ENCODE measurements around the gene PEX10.

Gene PEX10

DNA sequence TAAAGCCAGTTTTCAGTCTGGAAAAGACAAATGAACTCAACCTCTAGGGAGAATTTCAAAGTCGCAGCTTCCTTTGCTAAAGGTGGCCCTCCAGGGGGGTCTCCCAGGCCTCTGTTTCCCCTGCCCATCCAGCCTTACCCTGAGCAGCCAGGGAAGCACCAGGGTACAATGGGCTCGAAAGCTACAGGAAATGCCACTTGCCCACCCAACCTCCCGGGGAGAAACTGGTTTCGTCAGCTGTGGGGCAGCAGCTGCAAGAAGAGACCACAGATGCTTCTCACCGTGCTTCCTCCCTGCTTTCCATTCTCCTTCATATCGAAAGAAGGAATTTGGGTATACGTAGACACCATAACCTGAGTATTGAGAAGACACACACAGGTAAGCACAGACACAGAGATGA lies 22.7 kb downstream of the PEX10 start:
- DNase-seq (ENCODE audit: low read depth in 3 of 3, low spot score in 1 of 3), result no peak

DNA sequence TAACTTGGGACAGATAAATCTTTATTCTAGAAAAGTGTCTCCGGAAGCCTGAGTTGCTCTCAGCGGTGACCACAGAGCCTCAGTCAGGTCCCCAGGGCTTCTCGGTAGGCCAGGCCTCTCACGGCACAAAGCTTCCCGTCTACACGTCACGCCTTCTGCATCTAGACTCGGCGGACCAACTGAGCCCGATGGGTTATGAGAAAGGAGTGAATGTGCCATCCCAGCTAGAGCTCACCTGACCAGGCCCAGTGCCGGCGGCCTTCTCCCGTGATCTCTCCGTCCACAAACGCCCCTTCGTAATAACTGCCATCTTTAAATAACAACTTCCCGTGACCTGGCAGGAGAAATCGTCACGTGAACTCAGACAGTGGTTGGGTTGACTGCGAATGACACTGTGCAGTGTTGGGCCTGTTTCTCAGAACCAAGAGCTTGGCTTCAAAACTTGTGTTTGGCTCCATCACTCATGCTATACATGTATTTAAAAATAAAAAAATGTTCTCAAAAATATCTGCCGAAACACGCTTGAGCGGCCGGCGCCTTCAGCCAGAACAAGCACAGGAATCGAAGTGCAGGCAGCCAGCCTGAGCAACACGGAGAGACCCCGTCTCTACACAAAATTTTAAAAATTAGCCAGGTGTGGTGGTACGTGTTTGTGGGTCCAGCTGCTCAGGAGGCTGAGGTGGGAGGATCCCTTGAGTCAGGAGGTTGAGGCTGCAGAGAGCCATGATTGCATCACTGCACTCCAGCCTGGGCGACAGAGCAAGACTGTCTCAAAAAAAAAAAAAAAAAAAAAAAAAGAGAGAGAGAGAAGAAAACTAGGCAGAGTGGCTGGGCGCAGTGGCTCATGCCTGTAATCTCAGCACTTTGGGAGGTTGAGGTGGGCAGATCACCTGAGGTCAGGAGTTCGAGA lies 24.1 kb downstream of the PEX10 start:
- DNase-seq (ENCODE audit: low read depth in 3 of 3, low spot score in 1 of 3), result no peak

DNA sequence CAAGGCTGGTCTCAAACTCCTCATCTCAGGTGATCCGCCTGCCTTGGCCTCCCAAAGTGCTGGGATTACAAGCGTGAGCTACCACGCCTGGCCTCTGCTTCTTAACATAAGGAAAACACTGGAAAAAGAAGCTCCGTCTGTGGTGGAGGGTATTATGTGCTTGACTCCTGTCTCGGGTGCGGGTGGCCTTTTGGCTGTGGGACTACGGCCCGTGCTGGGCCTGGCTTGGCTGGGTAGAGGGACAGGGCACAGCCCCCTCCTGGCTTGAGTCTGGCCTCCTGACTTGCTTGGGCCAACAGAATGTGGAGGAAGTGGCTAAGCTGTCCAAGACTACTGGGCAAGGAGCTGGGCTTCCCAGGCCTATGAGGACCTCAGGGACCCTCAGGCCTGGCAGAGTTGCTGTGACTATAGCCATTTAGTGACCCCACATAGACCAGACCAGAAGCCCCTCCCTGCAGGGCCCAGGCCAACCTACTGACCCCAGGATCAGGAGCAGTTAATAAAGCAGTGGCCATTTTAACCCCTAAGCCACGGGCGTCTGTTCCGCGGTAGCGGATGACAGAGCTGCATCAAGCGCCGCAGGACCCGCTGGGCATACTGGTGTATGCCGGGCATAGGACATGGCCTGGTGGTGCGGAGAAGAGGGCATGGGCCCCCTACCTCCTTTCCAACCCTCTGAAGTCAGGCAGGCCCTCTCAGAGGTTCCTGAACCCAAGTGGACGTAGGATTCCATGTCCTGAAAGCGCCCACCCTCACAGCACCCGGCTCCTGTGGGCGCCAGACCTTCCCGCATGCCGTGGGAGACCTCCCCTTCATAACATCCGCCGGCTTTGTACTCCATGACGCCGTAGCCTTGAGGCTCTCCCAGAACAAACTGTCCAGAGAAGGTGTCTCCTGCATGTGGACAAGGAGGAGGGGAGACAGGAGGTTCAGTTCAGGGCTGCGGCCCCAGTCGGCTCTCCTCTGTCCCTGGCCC lies 25.4 kb downstream of the PEX10 start:
- DNase-seq (ENCODE audit: low read depth in 3 of 3, low spot score in 1 of 3), result no peak

DNA sequence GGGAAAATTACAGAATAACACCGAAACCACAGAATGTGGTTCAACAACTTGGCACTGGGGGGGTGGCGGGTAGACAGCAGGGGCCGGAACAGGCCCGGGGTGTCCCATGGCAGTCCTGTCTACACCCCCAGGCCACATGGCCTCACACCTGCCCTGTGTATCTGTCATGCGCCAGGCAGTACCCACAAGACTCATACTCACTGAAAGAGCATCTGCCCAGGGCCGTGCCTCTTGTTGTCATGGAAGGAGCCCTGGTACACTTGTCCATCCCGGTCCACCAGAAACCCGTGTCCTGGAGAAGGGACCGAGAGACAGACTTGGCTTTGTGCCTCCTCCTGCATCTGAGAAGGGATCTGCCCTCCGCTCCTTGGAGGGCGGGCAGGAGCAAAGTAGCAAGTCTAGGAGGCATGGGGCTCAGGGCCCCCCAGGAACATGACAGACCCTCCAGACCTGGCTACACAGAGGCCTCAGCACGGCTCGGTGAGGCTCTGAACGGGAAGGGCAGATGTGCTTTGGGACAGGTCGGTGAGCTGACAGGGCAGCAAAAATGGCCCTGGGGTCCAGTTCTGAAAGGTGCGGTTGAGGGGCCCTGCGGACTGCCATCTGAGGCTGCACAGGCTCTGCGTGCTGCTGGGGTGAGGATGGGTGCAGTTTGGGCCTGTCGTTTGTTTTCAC lies 26.6 kb downstream of the PEX10 start:
- DNase-seq (ENCODE audit: low read depth in 3 of 3, low spot score in 1 of 3), result no peak

DNA sequence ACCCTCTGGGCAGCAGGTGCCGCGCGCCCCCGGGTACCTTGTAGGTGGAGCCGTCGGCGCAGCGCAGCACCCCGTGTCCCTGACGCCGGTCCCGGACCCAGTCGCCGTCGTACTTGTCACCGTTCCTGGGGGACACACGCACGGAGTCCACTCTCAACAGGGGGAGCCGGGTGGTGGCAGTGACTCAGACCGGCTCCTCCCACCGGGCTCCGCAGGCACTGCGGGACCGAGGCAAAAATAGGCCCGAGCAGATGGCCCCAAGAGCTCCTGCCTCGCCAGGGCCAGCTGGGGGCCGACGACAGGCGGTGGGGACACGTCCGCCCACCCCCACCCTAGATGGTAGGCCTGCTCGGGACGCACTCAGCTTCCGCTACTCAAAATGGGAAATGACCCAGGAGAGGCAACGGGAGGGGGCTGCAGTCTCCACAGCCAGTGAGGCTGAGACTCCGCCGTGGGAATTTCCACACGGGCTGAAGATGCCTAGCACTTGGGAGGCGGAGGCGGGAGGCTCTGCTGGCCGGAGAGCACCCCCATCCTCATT lies 27.4 kb downstream of the PEX10 start:
- DNase-seq (ENCODE audit: low read depth in 3 of 3, low spot score in 1 of 3), result no peak

DNA sequence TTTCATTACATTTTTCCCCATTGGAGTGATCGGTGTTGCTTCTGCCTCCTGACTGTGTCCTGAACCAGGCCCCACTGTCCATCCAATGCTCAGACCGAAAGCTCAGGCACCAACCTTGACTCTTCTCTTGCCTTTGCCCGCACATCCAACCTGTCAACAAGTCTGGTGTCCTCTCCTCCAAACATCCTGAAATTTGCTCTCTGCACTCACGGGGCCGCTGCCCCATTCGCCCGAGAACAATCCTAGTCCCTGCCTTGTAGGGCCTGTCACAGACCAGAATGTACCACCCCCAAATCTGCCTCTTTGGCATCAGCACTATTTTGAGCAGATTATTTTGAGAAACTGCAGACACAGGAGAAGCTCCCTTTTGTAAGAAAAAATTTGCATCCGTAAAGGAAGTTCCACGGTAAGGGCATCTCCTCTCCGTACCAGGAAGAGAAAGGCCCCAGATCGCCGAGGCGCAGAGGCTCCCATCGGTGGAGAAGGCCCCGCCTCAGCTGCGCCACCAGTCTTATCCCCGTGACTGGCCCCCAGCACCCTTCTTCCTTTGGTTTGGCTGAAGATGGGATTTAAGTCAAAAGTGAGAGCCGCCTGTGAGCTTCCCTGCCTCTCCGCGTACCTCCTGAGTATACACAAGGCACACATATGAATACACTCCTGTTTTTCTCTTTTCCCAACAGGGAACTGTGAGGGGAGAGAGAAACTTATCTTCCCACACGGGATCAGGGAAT lies 28.1 kb downstream of the PEX10 start:
- DNase-seq (ENCODE audit: low read depth in 3 of 3, low spot score in 1 of 3), result no peak

DNA sequence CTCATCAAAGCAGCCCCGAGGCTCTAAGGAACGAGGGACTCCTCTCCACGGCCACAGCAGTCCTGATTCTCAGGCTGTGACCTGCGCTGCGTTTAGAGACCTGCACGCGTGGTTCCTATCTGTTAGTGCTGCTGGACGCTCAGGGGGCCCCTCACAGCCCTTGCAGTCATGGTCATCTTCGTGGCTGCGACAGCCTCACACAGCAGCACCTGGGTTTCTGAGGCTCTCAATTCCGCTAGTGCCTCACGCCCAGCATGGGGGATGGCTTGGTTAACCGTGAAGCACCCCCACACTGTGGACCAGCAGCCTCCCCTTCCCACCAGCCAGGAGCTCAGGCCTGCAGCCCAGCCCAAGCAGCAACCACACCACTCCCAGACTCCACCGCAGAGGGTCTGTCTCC lies 28.8 kb downstream of the PEX10 start:
- no peak for DNase-seq (ENCODE audit: low read depth in 3 of 3, low spot score in 1 of 3)

DNA sequence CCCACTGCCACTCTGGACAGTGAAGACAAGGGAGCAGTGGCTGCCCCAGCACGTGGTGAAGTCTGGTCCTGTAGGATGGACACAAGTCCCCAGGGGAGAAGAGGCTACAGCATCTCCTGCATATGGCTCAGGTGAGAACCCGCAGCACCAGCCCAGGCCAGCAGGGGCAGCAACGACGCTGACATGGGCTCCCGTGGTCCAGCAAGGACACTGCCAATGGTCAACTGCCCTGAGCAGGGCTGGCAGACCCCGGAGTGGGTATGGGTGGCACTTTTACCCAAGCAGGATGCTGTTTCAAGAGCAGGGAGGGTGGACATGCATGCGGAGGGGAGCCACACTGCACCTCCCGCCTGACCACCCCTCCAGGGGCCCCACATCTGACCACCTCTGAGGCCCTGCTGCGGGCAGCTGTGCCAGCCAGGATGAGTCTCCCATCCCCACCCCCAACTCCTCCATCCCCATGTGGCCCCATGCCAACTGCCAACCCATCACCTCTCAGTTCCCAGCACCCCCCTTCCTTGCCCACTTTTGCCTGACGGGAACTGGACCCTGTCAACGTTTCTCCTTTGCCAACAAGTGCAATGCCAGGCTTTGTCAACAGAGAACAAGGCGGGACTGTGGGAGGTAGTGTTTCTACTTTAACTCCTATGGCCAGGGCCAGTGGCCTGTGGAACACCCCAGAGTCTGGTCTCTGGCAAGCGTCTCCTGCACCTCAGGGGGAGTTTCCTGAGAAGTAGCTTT lies 29.6 kb downstream of the PEX10 start:
- DNase-seq (ENCODE audit: low read depth in 3 of 3, low spot score in 1 of 3), result no peak

DNA sequence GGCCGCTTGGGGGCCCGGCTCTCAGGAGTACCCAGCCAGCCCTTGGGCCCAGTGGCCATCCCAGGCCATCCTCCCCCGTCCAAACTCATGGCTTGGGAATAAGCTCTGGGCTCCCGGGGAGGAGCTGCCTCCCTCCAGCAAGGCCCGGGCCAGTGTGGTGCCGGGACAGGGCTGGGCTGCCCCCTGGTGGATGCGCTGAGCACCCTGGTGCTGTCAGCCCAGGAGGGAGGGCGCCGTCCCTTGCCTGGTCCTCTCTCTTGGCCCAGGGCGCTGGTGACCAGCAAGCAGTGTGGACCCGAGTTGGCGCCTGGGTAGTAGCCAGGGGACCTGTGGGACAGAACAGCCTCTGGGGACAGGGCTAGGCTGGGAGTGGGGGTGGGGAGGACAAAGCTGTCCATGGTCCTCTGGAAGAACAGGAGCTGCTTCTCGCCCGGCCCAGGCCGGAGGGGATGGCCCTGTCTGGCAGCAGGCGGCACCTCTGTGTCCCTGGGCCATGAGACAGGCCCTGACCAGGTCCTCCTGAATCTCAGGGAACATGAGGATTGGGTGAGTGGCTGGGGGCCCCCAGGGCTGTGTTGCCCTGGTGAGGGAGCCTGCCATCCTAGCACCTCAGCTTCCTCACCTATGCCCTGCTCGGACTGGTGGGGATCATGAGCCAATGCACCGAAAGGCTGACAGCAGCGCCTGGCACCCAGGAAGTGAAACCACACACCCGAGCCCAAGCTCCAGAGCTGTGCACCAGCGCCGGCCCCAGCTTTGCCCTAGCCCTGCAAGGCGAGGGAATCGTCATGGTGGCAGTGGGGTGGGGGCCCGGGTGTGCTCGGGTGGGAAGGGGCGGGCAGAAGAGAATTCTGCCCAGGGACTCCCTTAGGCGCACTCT lies 30.4 kb downstream of the PEX10 start:
- DNase-seq (ENCODE audit: low read depth in 3 of 3, low spot score in 1 of 3), result peak; percentile 44 to 73 (median 61)

DNA sequence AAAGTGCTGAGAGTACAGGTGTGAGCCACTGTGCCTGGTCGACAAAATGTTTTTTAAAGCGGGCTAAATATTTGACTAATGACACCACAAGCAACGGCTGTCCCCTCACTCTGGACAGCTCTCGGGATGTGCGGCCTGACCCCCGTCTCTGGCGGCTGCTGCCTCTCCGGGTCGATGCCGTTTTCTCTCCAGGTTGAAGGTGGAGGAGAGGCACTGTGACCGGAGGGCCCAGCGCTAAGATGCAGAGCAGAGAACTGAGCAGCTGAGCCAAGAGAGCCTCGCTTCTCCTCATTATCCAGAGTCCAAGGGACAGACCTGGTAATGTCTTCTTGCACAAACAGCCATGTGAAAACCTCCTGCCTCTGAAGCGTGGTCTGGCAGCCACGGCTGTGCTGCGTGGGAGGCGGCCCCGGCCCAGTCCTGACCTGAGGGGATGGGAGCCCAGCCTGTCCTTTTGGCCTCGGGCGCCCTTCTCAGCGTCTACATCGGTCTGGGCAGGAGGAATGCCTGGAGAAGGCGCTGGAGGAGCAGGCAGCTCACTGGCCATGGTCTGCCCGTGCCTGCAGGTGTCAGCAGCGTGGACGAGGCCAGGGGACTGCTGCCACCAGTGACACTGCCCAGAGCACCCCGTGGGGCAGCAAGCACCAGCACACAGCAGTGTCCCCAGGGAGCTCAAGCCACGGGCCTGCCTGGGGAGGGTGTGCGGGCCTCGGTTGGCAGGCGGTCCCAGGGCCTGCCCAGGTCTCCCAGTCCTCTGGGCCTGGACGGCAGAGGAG lies 31.4 kb downstream of the PEX10 start:
- no peak for DNase-seq (ENCODE audit: low read depth in 3 of 3, low spot score in 1 of 3)

DNA sequence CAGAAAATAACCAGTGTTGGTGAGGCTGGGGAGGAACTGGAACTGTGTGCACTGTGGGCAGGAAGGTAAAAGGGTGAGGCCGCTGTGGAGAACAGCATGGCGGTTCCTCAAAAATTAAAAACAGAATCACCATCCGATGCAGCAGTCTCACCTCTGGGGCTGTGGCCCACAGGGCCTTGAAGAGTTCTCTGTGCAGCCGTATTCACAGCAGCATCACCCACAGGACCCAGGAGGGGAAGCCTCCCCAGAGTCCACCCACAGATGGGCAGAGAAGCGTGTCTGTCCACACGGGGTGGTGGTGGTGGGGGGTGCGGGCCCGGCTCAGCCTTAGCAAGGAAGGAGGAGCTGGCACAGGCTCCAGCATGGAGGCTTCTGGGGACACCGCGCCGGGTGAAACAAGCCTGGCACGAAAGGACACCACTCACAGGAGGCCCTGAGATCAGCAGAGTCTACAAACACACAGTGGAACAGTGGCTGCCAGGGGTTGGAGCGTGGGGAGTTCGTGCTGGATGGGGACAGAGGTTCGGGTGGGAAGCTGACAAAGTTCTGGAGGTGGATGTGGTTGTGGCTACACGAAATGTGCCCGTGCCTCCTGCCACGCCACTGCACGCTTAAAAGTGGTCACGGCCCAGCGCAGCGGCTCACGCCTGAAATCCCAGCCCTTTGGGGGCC lies 32.5 kb downstream of the PEX10 start:
- no peak for DNase-seq (ENCODE audit: low read depth in 3 of 3, low spot score in 1 of 3)

DNA sequence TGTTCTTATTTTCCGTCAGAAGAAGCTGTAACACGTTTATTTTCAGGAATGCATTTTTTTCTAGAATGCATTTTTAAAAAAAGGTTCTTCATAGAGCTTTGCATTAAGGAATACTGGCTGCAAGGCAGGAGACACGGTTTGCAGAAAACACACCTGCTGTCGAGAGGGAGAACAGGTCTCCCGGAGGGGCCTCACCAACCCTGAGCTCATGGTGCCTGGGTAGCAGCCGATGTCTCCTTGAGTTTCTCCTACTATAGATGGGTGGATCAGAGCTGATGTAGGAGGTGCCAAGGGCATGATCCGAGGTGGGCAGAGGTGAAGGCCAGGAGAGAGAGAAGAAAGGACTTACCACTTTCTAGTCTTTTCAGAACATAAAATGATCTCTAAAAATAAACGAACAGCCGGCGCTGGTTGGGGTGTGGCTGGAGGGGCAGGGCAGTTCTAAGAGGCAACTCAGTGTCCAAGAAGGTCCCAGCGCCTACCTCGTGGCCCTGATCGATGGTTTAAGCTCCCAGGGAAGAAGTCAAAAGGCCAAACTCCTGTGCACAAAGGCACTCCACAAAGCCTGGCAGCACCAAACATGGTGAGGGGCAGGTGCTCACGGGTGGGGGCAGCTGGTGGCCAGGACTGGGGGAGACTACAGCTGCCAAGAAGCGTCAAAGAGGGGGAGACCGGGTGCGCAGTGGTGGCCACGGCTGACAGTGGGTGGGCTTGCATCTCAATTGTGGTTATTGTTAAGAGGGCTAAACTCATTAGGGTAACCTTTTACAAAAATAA lies 33.2 kb downstream of the PEX10 start:
- DNase-seq (ENCODE audit: low read depth in 3 of 3, low spot score in 1 of 3), result no peak

DNA sequence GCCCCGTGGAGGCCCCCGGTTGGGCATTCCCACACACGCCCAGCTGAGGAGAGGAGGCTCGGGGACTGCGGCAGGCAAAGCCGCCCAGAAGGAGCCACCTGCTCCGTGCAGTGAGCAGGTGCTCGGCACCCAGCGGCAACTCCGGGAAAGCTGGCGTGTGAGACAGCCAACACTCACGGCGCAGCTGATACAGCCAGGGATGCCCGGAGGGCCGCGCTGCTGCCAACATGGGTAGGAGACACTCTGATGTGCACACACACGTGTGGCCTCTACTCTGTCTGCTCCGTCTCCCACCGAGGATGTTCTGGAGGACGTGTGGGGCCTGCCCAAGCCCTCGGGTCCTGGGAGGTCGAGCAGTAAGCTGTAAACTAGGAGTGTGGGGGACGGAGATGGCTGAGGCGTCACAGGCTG lies 33.9 kb downstream of the PEX10 start:
- no peak for DNase-seq (ENCODE audit: low read depth in 3 of 3, low spot score in 1 of 3)

DNA sequence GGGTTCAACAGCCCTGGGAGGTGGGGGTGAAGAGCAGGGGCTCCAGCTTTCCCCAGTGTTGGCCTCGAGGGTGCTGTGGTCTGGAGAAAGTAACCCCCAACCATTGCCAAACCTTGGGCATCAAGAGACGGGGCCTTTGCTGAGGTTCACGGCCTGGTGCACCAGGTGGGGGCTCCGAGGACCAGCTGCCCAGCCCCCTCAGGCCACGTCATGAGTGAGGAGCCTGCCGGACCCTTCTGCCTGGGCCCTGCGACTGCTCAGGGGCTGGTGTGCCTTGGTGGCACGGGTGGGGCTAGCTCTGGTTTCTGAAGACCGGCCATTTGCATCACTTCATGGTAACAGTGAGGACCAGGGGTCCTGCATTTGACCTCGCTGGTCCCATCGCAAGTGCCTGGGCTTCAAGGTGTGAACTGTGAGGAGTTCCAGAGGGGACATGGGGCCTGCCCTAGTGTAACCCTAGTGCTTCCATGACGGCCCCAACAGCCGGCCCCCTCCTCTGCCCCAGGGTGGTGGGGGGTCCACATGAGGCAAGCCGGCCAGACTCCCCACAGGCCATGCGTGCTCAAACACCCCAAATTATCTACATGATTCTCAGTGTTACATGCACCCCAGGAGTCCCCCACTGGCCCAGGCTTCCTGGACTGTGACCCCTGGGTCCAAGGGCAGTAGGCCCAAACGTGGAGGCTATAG lies 34.5 kb downstream of the PEX10 start:
- DNase-seq (ENCODE audit: low read depth in 3 of 3, low spot score in 1 of 3), result no peak

DNA sequence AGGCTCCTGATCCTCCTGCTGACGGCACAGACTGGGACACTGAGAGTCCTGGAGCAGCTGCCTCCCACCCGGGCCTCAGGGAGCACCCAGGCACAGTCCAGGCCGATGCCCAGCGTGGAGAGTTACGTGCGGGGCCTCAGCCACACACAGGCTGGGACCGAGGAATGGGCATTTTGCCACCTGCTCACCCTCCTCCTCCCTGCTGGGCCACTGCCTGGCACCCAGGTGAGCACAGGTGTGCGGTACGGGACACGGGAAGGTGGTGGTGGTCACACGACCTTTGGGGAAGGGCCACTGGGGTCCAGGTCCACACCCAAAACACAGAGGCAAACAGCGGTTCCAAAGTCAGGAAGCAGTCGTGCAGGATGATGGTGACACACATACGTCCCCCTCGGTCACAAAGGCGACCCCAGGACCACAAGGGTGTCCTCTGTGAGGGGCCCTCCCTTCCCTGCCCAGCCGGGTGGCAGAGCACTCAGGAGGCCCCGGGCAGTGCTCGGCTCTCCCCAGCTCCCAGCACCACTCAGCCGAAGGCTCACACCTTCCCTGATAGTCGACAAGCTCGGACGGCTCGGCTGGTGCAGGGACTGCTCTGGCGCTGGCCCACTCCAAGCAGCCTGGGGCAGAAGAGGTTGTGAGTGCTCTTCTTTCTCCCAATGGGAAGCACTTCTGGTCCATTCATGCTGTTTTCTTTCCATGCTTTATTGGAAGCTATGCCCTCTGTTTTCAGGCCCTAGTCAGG lies 35.3 kb downstream of the PEX10 start:
- no peak for DNase-seq (ENCODE audit: low read depth in 3 of 3, low spot score in 1 of 3)

All from stimulated activated CD4-positive, alpha-beta T cell treated with anti-CD3 and anti-CD28 coated beads, TNF-alpha, amount 100 ng/mL, for 1 hour (primary cell).